Activated naive CD8-positive, alpha-beta T cell treated with anti-CD3 and anti-CD28 coated beads, Interleukin-2, amount 10 ng/mL, durations not matched to agents 7 days and 5 days (primary cell): Measurements from ENCODE around the gene FAM89B. TPM values are rescaled to one million over a fixed set of nuclear protein-coding genes. Genes with fewer than 3 reads are reported as not detected.
"Not testable (repeated sequence)": the region's sequence is repeated elsewhere in the genome, so short reads cannot be mapped to it uniquely, and the experiment has no call there.

Experiments used
- ATAC-seq: fragments of 150-1000 bp; cut with Tn5 transposase; one replicate; pipeline ENCODE4 v1.10.0; 2021; ENCODE audit warnings: low read depth, moderate library complexity
- POLR2A ChIA-PET: fragments of 350-600 bp; sonication (Branson Sonifier 250); formaldehyde crosslinking; loops from one replicate; lab custom pipeline; 2021; ENCODE audit warnings: antibody characterized with exemption; lab: Charles Lee
- DNase-seq: peaks from one replicate; pipeline ENCODE4 v3.0.0; 2021
- H3K27ac Mint-ChIP-seq: one replicate; pipeline ENCODE4 v1.8.0; 2022; ENCODE audit warnings: mild to moderate bottlenecking, mixed read lengths
- H3K27me3 Mint-ChIP-seq: one replicate; pipeline ENCODE4 v1.8.0; 2022; ENCODE audit warnings: mild to moderate bottlenecking, moderate library complexity, mixed read lengths
- H3K36me3 Mint-ChIP-seq: one replicate; pipeline ENCODE4 v1.8.0; 2021; ENCODE audit warnings: mild to moderate bottlenecking, mixed read lengths
- H3K4me1 Mint-ChIP-seq: one replicate; pipeline ENCODE4 v1.8.0; 2021; ENCODE audit warnings: mixed read lengths
- H3K4me3 Mint-ChIP-seq: one replicate; pipeline ENCODE4 v1.8.0; 2022; ENCODE audit warnings: mild to moderate bottlenecking, moderate library complexity, mixed read lengths
- H3K9me3 Mint-ChIP-seq: one replicate; pipeline ENCODE4 v1.8.0; 2021; ENCODE audit warnings: mixed read lengths
- total RNA-seq, 2 experiments: library from RNA; stranded (reverse); gene quantifications; one replicate each; pipeline ENCODE4 v1.2.3, GENCODE V29; 2021

The FAM89B gene
- total RNA-seq, 2 experiments from 2014 or later = 40.9 to 44.1 TPM

GRCh38 chr11:65562788-65563187 is 9.6 kb upstream of the FAM89B start:
- no peak for ATAC-seq
- Mint-ChIP-seq H3K9me3 (no peaks in the 10 kb centered on the region), H3K27me3 (no peaks in the 10 kb centered on the region), H3K27ac (no peak overlapping the region), H3K4me3 (no peak overlapping the region), H3K36me3 (no peaks in the 10 kb centered on the region), H3K4me1 (peaks cover 34% of the 10 kb centered on the region)
- POLR2A ChIA-PET = interaction anchor here (0.8 kb wide), 1 partner anchor 10 kb away, joined by 3 read pairs; no protein-coding TSS in a partner anchor
- no peak for DNase-seq

GRCh38 chr11:65563601-65564000 is 8.7 kb upstream of the FAM89B start:
- POLR2A ChIA-PET = interaction anchor here (0.6 to 4.5 kb wide), 4 partner anchors 9 to 63 kb away, joined by 4 to 33 read pairs (median 15); no protein-coding TSS in a partner anchor
- no peak overlapping the region for H3K27ac Mint-ChIP-seq
- peaks cover 39% of the 10 kb centered on the region for H3K4me1 Mint-ChIP-seq
- no peaks in the 10 kb centered on the region for H3K27me3 Mint-ChIP-seq
- ATAC-seq = no peak
- no peaks in the 10 kb centered on the region for H3K9me3 Mint-ChIP-seq
- peaks cover 4% of the 10 kb centered on the region for H3K36me3 Mint-ChIP-seq
- no peak for DNase-seq
- no peak overlapping the region for H3K4me3 Mint-ChIP-seq

GRCh38 chr11:65564879-65565559 is 7.3 kb upstream of the FAM89B start:
- Mint-ChIP-seq H3K27ac (peak overlapping the region; percentile 95), H3K4me1 (peaks cover 40% of the 10 kb centered on the region), H3K4me3 (peak overlapping the region; percentile 79)
- POLR2A ChIA-PET = interaction anchor here (0.6 to 4.5 kb wide), 15 partner anchors 9 to 265 kb away, joined by 3 to 38 read pairs (median 7); partner anchors contain the start of genes EHBP1L1, MALAT1 and RELA
- not testable (repeated sequence) for ATAC-seq, H3K27me3 Mint-ChIP-seq, H3K9me3 Mint-ChIP-seq, H3K36me3 Mint-ChIP-seq
- DNase-seq = peak; percentile 32

DNA sequence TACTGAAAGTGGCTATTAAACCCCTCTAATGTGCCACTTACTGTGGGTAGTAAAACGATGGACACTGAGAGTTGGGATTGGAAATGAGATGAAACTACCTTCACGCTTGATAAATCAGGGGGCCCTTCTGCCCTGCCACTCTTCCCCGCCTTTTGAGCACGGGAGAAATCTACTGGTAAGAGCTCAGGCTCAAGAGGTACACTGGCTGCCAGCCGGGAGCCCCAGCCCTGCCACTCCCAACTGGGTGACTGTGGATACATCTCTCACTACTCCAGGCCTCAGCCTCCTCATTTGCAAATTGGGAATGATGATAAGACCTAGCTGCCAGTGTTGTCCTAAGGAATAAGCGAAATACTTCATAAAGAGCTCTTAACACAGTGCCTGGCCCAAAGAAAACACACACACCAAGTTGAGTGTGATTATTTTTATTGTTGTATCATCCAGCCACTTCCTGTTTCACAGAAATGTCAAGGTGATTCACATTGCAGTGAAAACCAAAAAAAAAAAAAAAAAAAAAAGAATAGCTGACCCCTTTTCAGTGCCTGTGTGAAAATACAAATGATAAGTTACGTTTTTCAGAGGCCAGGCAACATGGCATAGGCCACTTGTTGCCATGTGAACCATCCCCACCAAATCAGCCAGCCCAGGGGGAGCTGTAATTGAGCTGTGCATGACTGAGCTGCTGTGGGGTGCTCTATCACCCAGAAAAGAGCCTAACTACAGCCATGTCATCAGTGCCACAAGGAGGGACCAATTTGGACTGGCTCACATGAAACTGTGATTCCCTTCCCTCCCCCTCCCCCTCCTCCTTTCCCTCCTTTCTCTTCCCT is 6.5 kb upstream of the FAM89B start:
- peaks cover 7% of the 10 kb centered on the region for H3K36me3 Mint-ChIP-seq
- peak overlapping the region; percentile 79 for H3K4me3 Mint-ChIP-seq
- no peaks in the 10 kb centered on the region for H3K27me3 Mint-ChIP-seq
- ATAC-seq (no peak), DNase-seq (peak; percentile 53)
- H3K27ac Mint-ChIP-seq = peak overlapping the region; percentile 95
- H3K4me1 Mint-ChIP-seq = peaks cover 37% of the 10 kb centered on the region
- H3K9me3 Mint-ChIP-seq = no peaks in the 10 kb centered on the region
- POLR2A ChIA-PET = interaction anchor here (0.6 to 4.5 kb wide), 20 partner anchors 10 to 297 kb away, joined by 3 to 38 read pairs (median 7); partner anchors contain the start of genes EHBP1L1, MALAT1, NEAT1 and PCNX3

DNA sequence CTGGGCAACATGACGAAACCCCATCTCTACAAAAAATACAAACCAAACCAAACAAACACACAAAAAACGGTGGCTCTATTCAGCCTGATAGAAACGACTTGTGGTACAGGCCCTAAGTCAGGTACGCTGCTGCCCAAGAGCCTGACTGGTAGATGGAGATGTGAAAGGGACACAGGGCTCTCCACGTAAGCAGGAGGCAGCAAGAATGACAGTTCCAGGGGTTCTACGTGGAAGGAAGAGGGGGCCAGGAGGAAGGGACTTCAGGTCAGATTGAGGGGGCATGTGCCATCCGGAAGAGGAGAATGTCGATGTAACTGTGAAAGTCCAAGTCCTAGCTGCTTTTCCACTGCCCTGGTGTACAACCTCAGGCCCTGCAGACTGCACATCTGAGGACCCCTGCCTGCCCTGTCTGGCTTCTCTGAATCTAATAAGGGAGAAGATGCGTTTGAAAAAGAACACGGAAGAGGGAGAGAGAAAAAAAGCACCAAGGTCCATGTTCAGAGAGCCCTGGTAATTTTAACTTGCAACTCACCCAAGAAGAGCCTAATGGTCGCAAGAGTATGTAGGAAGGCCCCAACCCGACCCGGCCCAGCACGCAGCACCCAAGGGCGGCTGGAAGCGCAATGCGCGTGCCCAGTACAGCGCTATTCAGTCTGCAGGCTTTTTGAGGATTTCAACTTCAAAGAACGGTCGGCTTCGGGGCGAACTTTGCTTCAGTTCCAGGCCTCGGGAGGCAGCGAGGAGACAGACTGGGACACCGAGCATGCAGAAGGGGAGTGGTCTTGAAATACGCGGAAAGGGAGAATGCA is 3.0 kb upstream of the FAM89B start:
- DNase-seq (no peak), ATAC-seq (peak; percentile 16)
- POLR2A ChIA-PET = interaction anchor here (0.7 to 5.3 kb wide), 17 partner anchors 13 to 149 kb away, joined by 3 to 52 read pairs (median 9); partner anchors contain the start of genes MALAT1, PCNX3, RELA and SCYL1
- peak overlapping the region; percentile 98 for H3K27ac Mint-ChIP-seq
- peaks cover 9% of the 10 kb centered on the region for H3K36me3 Mint-ChIP-seq
- no peaks in the 10 kb centered on the region for H3K9me3 Mint-ChIP-seq
- peaks cover 56% of the 10 kb centered on the region for H3K4me1 Mint-ChIP-seq
- no peaks in the 10 kb centered on the region for H3K27me3 Mint-ChIP-seq
- peak overlapping the region; percentile 94 for H3K4me3 Mint-ChIP-seq

DNA sequence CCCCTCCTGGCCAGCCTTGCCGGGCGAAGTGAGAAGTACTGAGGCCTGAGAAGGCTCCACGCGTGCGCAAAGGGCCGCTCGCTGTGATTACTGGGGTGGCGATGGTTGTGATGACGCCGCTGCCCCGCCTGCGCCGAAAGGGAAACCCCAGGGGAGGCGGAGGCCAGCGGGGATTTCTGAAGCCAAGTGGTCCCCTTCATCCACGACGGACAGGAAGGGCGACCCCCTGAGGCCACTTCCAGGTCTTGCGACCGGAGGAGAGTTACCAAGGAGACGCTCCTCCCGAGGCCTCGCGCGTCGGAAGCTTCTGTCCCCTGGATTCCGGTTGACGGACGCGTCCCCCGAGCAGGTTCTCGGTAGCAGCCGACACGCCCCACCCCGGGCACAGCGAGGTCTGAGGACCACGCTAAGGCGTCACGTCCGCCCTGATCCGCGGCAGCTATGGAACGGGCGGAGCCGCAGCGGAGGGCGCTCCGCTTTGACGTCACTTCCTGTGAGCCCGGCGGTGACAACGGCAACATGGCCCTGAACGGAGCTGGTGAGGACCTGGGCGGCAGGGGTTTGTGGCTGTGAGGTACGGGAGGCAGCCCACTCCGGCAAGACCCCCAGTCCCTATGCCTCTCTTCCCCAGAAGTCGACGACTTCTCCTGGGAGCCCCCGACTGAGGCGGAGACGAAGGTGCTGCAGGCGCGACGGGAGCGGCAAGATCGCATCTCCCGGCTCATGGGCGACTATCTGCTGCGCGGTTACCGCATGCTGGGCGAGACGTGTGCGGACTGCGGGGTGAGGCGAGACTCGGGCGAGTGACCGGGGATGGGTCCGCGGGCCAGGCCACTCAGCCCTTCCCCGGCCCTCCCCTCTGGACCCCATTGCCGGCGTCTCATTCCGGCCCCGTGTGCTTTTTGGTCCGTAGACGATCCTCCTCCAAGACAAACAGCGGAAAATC is 2.1 kb upstream of the FAM89B start, which contains the start of gene ZNRD2:
ZNRD2 (plus strand) TSS at position 505 of the 946 bp plus-strand sequence; CDS start at position 520, 15 bp downstream.
- H3K4me1 Mint-ChIP-seq = peaks cover 58% of the 10 kb centered on the region
- peak; percentile 72 for ATAC-seq
- peak within 1 kb of the TSS; percentile 94 for H3K4me3 Mint-ChIP-seq

GRCh38 chr11:65571420-65571819 is 918 bp upstream of the FAM89B start:
- H3K4me1 Mint-ChIP-seq = peaks cover 51% of the 10 kb centered on the region
- H3K4me3 Mint-ChIP-seq = peak overlapping the region; percentile 94

More for the DNA sequence above, 2.1 kb upstream of the FAM89B start, which contains the start of gene ZNRD2:
- Mint-ChIP-seq H3K27me3 (no peaks in the 10 kb centered on the region), H3K9me3 (no peaks in the 10 kb centered on the region), H3K27ac (peak within 1 kb of the TSS; percentile 98), H3K36me3 (peaks cover 9% of the 10 kb centered on the region)
- POLR2A ChIA-PET = interaction anchor here (0.6 to 5.3 kb wide), 18 partner anchors 11 to 150 kb away, joined by 3 to 52 read pairs (median 10); partner anchors contain the start of genes MALAT1, PCNX3, RELA and SCYL1
- DNase-seq = peak; percentile 97

DNA sequence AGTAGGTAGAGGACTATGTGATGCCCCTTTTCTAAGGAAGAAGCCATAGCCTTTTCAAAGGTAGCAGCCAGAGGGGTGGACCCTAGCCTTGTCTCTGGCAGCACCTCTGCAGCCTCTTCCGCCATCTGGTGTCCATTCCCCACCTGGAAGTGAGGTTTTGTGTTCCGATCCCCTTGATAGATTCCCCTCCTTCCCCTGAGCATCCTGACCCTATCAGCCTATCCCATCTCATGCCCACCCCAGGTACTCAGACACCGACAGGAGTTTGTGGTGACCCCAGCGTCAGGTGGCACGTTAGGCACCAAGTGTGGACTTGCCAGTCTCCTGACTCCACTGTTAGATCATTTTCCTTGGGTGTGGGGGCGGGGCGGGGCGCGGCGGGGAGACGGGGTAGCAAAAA is 398 bp upstream of the FAM89B start:
- DNase-seq (no peak), ATAC-seq (no peak)
- POLR2A ChIA-PET = interaction anchor here (0.6 to 5.3 kb wide), 25 partner anchors 11 to 350 kb away, joined by 3 to 52 read pairs (median 6); partner anchors contain the start of genes CCDC85B, KCNK7, MALAT1 and NEAT1
- Mint-ChIP-seq H3K27me3 (no peaks in the 10 kb centered on the region), H3K36me3 (peaks cover 9% of the 10 kb centered on the region), H3K4me3 (peak overlapping the region; percentile 94), H3K27ac (peak overlapping the region; percentile 98), H3K9me3 (no peaks in the 10 kb centered on the region), H3K4me1 (peaks cover 48% of the 10 kb centered on the region)

More at GRCh38 chr11:65571420-65571819, 918 bp upstream of the FAM89B start:
- no peak for DNase-seq
- ATAC-seq = no peak
- Mint-ChIP-seq H3K27me3 (no peaks in the 10 kb centered on the region), H3K9me3 (no peaks in the 10 kb centered on the region), H3K27ac (peak overlapping the region; percentile 98), H3K36me3 (peaks cover 9% of the 10 kb centered on the region)
- POLR2A ChIA-PET = interaction anchor here (0.7 to 5.3 kb wide), 11 partner anchors 10 to 319 kb away, joined by 3 to 52 read pairs (median 12); partner anchors contain the start of genes CCDC85B, PCNX3 and SIPA1

DNA sequence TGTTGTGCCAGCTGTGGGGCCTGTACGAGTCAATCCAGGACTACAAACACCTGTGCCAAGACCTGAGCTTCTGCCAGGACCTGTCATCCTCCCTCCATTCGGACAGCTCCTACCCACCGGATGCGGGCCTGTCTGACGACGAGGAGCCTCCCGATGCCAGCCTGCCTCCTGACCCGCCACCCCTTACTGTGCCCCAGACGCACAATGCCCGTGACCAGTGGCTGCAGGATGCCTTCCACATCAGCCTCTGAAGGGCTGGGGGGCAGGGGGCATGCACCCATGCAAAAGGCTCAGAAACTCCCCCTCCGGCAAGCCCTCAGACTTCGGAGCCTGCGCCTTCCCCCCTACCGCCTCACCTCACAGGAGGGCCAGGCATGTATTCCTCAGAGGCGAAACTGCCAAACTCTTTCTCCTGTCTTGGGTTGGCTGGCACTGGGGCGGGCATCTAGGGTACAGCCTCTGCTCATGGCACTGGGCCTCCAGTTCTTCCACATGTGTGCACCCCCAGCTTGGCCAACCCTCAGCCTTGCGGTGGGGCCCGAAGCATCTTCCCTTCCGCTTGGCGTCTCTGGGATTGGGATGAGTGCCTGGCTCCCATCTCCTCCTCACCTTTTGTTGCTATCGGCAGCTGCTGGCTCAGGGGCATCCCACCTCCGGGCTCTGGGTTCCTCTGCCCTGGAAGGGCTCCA is 1.2 kb downstream of the FAM89B start:
- ATAC-seq = no peak
- Mint-ChIP-seq H3K36me3 (peaks cover 9% of the 10 kb centered on the region), H3K4me3 (peak overlapping the region; percentile 87), H3K27ac (peak overlapping the region; percentile 90), H3K9me3 (no peaks in the 10 kb centered on the region), H3K4me1 (peaks cover 52% of the 10 kb centered on the region), H3K27me3 (no peaks in the 10 kb centered on the region)
- POLR2A ChIA-PET = interaction anchor here (1.2 to 5.3 kb wide), 16 partner anchors 14 to 151 kb away, joined by 3 to 52 read pairs (median 8); partner anchors contain the start of genes MALAT1, MAP3K11, NEAT1 and PCNX3
- no peak for DNase-seq

GRCh38 chr11:65574109-65574810 is 1.9 kb downstream of the FAM89B start:
- ATAC-seq (peak; percentile 17), DNase-seq (peak; percentile 92)
- POLR2A ChIA-PET = interaction anchor here (1.0 to 5.3 kb wide), 13 partner anchors 14 to 317 kb away, joined by 3 to 107 read pairs (median 7); partner anchors contain the start of genes MAP3K11 and PCNX3
- Mint-ChIP-seq H3K27ac (peak overlapping the region; percentile 91), H3K4me3 (peak overlapping the region; percentile 92), H3K9me3 (no peaks in the 10 kb centered on the region), H3K4me1 (peaks cover 47% of the 10 kb centered on the region), H3K27me3 (no peaks in the 10 kb centered on the region), H3K36me3 (peaks cover 8% of the 10 kb centered on the region)
